Dermis microvascular lymphatic vessel endothelial cell (primary cell): ENCODE results near the gene CCDC182. TPM values are rescaled to one million over a fixed set of nuclear protein-coding genes. Genes with fewer than 3 reads are reported as not detected.
A peak's percentile ranks its signal among the peaks of the same experiment; 100 is the strongest.

Experiments used
- DNase-seq, 2 donors: peaks; one replicate each; pipeline versions ENCODE4 v3.0.0 to v3.0.0-alpha.2; 2010; ENCODE audit warnings: low read depth in 2 of 2
- total RNA-seq: library from RNA; depleted of rRNA; stranded (reverse); fragments of >200 nt; gene quantifications from 2 replicates; pipeline ENCODE4 v1.2.1, GENCODE V29; 2014

CCDC182 gene
- not detected in 2 replicates for total RNA-seq

DNA sequence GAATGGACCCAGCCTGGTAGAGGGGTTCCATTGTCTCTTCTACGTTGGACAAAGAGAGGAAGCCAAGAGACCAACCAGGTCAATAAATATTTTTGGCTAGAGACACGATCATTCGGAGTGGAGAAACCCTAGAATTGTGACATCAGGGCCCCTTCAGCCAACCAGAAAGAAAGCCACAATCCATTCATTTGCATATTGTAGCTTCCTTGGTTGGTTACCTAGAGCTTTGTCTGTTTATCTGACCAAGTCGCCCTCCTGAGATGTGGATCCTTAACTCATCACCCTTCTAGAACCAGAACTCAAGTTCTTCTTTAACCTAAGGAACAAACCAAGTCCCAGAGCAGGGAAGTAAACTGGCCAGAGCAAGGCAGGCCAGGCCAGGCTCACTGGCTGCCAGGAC lies at the start of gene CCDC182:
TSS of gene CCDC182 (minus strand) at position 58 of the 400 bp plus-strand sequence. CDS start at position 31, 27 bp downstream.
- no peak for DNase-seq

DNA sequence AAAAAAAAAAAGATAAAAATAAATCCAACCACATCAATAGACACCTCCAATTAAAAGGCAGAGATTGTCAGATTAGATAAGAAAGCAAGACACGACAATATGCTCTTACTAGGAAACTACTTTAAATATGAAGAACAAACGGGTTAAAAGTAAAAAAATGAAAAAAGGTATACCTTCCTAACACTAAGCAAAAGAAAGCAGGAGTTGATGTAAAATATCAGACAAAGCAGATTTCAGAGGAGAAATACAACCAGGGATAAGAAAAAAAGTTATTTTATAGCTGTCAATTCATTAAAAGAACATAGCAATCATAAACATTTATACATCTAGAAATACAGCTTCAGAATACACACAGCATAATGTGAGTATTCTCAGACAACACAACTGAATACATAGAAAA lies 49.7 kb upstream of the CCDC182 start:
- DNase-seq = no peak

DNA sequence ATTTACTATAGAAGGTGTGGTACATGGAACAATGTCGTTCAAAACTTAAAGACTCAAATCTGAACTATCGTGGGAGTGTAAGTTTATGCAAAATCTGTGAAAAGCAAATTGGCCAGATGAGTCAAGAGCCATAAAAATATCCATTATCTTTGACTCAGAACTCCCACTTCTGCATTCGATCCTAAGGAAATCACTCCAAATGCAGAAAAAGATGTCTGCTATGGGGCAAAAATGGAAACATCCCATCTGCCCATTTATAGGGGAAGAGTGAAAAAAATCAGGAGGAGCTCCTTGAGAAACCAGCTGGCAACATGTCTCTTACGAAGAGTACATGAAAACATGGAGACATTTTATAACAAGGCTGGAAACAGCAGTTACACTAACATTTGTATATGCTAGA lies 43.6 kb upstream of the CCDC182 start:
- DNase-seq = no peak

DNA sequence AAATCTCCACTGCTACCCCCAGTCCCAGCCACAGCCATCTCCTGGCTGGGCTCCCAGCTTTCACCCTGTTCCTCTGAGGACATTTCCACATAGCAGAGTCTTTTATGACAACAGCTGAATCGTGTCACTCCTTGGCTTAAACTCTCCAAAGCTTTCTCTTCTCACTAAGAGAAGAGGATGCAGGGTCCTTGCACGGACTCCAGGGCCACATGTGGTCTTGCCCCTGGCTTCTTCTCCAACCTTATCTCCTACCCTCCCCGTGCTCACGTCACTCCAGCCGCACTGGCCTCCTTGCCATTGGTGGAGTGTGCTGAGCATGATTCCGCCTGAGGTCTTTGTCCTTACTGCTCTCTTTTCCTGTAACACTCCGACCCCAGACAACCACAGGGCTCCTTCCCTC lies 39.9 kb upstream of the CCDC182 start:
- DNase-seq = no peak

DNA sequence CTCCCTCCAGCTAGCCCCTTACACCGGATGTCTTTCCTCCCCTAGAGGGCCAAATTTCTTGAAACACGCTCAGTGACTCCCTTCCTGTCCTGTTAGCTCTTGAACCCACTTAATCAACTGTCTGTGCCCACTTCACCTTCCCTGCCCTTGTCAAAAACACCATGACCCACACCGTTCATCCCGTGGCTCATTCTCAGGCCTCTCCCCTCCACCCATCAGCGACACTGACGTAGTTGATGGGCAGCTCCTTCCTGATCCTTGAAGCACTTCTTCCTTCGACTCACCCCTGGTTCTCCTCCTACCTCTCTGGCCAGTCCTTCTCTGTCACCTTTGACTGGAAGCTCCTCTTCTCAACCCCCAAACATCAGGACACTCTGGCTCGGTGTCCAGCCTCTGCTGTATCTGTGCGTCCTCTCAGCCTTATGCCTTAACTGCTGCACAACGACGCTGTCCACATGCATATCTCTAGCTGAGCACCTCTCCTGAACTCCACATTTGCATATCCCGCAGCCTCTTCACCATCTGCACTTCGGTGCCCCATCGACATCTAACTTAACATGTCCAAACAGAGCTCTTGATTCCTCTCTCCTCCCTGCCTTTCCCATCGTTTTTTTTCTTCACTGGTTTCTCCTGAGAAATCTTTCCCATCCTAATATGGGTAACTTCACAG lies 39.3 kb upstream of the CCDC182 start:
- DNase-seq = no peak

DNA sequence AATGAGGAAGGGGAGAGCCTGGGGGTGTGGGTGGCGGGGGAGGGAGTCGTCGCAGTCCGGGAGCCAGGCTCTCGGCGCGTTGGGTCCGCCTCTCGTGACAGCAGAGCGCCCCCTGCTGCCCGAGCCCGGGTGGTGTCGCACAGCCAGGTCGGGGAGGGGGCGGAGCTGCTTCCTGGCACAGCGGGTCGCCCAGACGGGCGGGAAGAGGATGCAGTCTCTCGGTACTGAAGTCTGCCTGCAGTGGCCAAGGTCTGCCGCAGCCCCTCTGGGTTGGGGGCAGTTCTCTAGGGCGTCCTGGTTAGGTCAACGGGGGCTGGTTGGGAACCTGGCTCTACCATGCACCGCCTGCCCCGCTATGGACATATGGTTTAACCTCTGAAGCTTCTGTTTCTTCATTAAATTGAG lies 38.2 kb upstream of the CCDC182 start:
- DNase-seq = peak; percentile 3 to 50

DNA sequence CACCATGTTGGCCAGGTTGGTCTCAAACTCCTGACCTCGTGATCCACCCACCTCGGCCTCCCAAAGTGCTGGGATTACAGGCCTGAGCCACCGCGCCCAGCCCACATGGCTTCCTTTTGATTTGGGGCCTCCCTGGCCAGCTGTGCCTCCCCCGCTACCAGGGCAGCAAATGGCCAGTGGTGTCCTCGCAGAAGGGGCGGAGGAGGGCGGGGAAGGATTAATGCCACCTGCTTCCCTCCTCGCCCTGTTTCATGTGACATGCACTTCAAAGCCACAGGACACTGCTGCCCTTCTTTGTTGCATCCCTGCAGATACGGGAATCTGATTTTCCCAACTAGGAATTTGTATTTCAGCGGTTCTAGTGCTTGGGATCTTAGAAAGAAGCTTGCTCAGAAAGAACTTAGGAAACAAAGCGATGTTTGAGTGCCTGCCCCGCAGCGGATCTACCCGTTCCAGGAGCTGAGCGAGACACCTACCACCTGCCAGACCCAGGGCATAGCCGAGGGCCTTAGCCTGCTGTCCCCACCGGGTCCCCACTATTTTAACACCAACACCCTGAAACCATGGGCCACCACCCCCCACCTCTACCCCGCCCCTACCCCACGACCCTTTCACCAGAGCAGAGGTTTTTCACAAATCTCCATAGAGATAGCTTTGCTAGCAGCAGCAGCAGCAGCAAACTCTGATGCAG lies 37.7 kb upstream of the CCDC182 start:
- no peak for DNase-seq

DNA sequence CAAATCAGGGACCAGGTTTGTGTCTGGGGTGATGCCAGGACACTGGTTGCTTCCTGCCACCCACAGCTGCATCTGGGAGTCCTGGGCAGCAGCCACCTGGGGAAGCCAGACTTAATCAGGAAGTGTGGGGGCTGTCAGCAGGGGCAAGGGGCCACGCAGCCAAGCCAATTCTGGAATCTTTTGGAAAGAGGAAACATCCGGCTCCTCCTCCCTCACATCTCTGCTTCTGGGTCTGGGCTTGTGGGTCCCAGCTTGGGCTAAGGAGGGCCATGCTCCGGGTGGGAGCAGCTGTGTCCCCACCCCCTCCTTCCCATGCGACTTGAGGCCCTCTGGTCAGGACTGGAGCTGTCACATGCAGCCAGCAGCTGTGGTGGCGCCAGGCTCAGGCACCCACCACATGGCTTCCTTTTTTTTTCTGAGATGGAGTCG lies 37.0 kb upstream of the CCDC182 start:
- DNase-seq = peak in 1 of 2 donors; percentile 13

DNA sequence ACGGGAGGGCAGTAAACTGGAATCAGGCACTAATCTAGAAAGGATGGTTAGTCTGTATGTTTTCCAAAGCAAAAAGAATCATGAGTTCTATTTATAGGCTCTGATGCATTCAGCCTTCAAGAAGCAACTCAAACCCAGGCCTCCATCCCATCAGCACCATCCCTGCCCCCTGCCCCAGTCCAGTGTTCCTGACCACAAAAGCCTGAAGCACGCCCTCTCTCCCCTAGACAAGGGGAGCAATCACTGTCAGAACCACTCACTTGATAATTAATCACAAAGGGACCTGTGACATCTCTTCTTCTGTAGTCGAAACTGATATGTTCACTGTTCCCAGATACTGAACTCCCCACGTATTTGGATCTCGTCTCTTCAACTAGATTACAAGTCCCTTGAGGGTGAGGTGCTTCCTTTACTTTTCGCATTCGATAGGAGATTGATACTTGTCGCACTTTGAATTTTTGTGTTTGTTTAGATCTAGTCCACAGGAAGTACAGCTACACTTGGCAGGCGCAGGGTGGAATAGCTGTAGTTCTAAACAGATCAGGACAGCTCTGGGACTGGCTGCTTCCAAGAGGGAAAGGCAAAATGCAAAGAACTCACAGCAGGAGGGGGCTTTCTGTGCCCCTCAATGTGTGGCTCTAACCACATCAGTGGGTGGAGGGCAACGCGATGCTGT lies 36.4 kb upstream of the CCDC182 start:
- no peak for DNase-seq

DNA sequence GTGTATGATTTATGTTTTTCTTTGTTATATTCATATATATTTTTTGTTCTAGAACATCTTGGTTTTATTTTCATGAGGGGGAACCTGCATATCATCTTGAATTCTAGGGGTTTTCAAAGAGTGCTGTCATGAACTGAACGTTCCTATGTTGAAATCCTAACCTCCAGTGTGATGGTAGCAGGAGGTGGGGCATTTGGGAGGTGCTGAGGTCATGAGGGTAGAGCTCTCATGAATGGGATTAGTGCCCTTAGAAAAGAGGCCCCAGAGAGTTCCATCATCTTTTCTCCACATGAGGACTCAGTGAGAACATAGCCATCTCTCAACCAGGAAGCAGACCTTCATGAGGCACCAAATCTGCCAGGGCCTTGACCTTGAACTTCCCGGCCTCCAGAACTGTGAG lies 34.6 kb upstream of the CCDC182 start:
- DNase-seq = no peak

DNA sequence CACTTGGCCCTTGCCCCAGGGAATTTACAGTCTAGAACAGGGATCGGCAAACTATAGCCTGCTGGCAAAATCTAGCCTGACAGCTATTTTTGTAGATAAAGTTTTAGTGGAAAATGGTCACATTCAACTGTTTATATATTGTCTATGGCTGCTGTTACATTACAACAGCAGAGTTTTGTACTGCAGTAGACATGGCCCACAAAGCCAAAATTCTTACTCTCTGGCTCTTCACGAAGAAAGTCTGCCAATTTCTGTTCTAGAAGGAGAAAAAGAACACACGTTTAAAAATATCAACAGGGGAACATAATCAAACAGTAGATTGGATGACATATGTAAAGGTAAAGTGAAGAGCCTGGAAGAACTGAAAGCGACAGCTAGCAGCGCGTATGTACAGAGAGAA lies 33.2 kb upstream of the CCDC182 start:
- no peak for DNase-seq

DNA sequence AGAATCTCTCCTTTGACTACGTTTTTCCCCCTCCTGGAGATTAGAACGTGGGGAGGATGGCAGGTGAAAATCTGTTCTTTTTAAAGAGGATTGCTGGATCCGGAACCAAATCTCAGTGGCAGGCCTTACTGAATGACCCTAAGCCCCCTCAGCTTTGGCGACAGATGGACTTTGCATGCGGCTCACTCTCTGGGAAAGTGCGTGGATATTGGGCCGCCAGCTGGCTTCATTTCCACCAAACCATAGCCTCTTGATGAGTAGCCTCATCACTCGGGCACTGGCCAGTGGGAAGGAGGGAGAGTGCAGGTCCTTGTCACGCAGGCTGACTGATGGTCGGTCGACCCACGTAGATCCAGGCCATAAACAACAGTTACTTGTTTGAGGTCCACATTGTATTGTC lies 31.3 kb upstream of the CCDC182 start:
- DNase-seq = no peak

DNA sequence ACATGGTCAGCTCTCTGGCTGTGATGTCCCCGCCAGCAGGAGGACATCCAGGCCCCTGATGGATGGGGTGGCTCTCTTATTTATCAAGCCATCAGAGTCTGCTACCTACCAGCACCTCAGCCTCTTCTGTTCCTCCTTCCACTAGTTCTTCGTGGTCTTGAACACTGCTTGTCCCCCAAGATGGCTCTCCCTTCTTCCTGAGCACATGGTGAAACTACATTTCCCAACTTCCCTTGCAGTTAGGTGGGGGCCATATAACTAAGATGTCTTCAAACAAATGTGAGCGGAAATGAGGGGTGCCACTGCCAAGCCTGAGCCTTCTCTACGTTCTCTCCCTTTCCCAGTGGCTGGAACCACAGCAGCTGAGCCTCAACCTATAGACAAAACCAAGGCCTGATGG lies 29.8 kb upstream of the CCDC182 start:
- no peak for DNase-seq

DNA sequence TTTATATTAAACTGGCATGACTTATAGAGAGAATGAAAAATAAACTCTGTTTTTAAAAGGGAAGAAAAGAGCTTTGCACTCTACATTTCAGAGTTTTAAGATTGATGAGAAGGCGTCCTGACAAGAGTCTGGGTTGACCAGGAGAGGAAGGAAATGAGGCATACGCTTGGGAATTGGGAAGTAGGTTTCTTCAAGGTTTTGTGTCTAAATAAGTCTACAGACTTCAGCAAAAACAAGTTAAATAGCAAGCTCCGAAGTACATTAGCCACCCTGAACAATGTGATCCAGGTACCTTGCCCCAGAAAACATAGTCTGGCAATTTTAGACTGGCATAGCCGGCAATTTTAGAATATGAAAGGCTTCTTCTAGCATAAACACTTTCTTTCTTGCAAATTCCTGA lies 28.5 kb upstream of the CCDC182 start:
- peak in 1 of 2 donors; percentile 32 for DNase-seq

DNA sequence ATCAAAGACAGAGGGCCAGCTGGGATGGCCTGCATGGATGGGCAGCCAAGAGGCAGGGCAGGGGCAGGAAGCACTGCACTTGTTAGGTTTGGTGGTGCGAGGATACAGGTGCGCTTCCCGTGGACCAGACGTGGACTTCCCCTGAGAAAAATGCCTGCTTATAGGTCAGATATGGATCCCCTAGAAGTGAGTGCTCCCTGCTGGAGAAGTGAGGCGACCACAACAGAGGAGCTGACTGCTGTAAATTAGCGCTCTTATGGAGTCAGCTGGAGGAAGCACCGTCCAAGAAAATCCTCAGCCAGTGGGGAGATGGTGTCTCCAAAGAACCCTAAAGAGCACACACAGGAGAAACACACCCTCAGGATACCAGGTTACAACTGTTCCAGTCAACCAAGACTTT lies 27.7 kb upstream of the CCDC182 start:
- no peak for DNase-seq

DNA sequence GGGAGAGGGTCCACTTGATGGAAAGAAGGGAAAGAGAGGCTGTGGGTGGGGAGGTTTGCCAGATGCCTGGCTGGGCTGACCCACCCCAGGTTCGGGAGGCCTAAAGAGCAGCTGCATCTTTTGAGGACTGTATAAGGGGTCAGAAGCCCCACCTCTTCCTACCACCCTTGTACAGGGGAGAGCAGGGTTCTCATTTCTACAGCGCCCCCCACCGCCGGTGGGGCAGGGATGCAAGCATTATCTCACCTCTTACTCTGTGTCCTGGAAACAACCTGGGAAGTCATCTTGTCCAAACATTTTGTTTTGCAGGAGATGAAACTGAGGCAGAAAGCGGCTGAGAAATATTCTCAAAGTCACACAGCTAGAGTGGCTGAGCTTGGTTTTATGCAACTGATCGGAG lies 22.5 kb upstream of the CCDC182 start:
- no peak for DNase-seq

DNA sequence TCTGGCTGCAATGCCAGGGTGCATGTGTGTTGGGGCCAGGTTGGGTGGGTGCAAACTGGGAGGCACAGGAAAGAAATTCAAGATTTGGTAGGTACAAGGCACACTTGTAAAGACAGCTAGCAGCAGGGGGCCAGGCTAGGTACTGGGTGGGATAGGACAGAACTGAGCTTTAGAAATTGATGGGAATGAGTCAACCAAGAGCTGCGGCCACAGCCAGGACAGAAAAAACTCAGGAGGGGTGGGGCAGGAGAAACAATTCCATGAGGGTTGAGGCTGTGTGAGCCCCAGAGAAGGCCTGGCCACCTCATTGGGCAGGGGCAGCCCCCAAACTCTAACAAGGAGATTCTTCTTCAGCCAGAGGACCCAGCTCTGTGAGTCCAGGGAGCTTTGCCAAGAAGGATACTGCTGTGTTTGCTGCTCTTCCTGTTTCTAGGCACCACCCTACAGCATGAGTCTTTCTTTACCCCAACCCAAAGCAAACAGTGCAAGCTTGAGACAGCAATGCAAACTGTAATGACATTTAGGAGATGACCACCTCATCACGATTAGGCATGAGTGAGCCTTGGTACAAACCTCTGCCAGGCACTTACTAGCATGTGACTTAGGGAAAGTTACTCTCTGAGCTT lies 21.3 kb upstream of the CCDC182 start:
- DNase-seq = no peak

DNA sequence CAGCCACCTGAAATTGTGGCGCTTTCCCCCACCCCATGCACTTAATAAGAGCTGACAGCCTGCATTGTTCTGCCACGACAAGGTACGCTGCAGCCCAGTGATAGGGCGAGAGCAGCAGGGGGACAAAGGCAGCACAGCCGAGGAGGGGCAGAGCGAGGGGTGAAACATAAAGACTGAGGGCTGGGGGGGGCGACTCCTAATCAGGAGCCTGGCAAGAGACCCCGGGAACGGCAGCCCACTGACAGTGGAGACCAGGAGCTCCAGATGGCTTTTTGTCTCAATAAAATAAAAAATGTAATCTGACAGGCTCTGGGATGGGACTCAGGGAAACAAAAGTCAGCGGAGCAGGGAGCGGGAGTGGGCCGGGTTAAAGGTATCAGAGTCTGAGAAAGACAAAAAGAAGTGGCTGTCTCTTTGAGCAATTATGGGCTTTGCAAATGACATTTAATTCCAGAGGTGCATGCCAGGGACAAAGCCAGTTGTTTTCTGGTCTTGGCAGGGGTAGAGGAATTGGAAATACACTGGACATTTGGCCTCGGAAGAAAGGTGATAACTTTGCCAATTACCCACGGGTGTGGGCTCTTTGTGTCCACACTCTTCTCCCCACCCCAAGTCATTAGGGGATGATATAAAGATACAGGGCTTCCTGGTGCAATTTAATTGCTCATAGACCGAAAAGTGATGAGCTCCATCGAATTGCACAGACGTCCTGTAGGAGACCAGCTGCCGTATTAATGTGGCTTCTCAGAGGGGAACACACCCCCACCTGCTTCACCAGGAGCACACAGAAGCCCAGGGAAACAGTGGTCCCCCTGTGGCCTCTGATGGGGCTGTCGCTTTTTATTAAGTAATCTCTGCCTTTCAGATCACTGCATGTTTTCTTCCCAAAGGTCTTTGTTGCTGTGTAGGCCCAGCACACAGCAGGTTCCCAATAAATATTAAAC lies 17.6 kb upstream of the CCDC182 start:
- no peak for DNase-seq

DNA sequence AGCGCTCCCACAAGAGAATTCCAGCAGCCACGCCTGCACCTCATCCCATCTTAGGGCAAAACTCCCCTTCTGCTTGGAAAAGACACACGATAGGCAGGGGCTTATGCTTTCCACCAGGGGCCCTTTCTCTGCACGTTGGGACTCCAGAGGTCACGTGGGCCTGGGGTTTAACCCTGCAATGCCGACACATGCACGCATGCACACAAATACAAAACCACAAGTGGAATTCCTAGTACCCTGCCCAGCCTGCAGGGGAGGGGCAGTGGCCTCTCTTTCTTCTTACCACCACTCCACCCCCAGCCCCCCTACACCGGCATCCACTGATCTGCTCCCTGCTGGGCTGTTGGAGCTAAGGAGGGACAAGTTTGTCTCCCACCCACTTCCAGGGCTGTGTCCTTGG lies 16.8 kb upstream of the CCDC182 start:
- DNase-seq = no peak

DNA sequence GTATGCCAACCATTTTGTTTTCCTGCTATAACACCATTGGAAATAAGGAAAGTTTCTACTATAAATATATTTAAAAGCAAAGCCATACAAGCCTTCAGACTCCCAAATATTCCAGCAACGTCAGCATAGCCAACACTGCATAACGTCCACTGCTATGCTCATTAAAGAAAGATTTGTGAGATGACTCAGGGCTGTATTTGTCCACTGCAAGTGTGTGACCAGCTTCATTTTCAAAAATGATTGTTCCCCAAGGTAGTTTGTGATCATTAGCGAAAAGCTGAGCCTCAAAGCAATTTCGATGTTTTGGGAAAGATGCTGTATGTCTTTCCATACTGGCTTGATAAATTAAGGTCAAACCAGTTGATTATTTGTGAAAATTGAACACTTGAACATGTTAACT lies 14.9 kb upstream of the CCDC182 start:
- no peak for DNase-seq

DNA sequence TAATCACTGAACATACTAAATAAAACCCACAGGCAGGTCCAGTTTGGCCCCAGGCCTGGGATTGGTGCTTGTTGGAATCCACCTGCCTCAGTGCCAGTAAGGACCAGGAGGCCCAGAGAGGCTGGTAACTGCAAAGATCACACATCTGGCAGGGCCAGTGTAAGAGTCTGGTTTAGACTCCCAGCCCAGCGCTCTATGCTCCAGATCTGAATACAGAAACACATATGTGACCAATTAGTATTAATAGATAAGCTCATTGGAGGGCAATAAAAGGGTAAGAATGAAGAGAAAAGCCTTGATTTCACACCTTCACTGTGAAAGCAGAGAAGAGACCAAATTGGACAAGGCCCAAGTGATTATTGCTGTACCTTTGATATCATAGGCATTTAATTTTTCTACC lies 13.6 kb upstream of the CCDC182 start:
- no peak for DNase-seq
